HL-60 (cell line): ENCODE data around the gene G3BP2.
A peak's percentile ranks its signal among the peaks of the same experiment; 100 is the strongest.

Experiments used
- DNase-seq, 2 experiments: peaks; one replicate each; pipeline ENCODE4 v3.0.0-alpha.2; 2010 to 2020; ENCODE audit warnings: low read depth in 1 of 2, low spot score in 1 of 2
- H3K27ac ChIP-seq: fragments of 250-450 bp; sonication (Bioruptor Pico); replicated peaks from 2 replicates; pipeline ENCODE4 v1.5.1; 2020; ENCODE audit warnings: mild to moderate bottlenecking, moderate library complexity
- H3K27me3 ChIP-seq: fragments of 250-450 bp; sonication (Bioruptor Pico); 2 replicates; pipeline ENCODE4 v1.5.1; 2021; ENCODE audit warnings: mild to moderate bottlenecking, moderate library complexity; ENCODE audit not compliant: insufficient read depth, poor library complexity, severe bottlenecking
- H3K4me3 ChIP-seq: replicated peaks from 2 replicates; pipeline ENCODE4 v1.5.1; 2011; ENCODE audit warnings: mild to moderate bottlenecking, control low read depth, low read length; ENCODE audit not compliant: insufficient read depth
- GABPA ChIP-seq: IDR thresholded peaks from 2 replicates; pipeline ENCODE4 v1.6.1; 2012; ENCODE audit warnings: low read depth
- POLR2AphosphoS5 ChIP-seq: IDR thresholded peaks from 2 replicates; pipeline ENCODE4 v1.6.1; 2012; ENCODE audit warnings: low read depth
- SPI1 ChIP-seq: IDR thresholded peaks from 2 replicates; pipeline ENCODE4 v1.6.1; 2012; ENCODE audit warnings: low read depth, mild to moderate bottlenecking, borderline replicate concordance
- TF ChIP-seq, protein P1 (sequence below): IDR thresholded peaks from 2 replicates; pipeline ENCODE4 v1.6.1; 2012; ENCODE audit warnings: low read depth; ENCODE audit not compliant: insufficient replicate concordance
- TF ChIP-seq, protein P2 (sequence below): IDR thresholded peaks from one replicate; pipeline ENCODE4 v1.5.1; 2011; ENCODE audit warnings: low read length, control low read depth, inconsistent platforms; ENCODE audit not compliant: insufficient read depth

Gene G3BP2

DNA sequence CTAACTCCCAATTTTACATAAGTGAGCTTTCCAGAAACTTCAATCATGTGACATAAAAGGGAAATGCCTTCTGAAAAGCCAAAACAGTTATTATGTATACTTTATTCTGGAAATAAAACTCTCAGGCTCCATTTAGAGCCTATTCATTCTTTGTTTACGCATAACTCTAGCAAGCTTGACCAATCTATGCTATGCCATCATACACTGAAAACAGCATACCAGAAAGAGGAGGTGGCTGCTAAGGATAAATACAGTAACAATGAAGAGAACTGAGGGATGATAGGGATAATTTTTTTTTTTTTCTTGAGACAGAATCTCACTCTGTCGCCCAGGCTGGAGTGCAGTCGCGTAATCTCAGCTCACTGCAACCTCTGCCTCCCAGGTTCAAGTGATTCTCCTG, 67.3 kb downstream of the G3BP2 start:
- H3K27ac ChIP-seq = no peak overlapping the region
- TF ChIP-seq POLR2AphosphoS5 = no peak
- TF ChIP-seq, protein P1, sequence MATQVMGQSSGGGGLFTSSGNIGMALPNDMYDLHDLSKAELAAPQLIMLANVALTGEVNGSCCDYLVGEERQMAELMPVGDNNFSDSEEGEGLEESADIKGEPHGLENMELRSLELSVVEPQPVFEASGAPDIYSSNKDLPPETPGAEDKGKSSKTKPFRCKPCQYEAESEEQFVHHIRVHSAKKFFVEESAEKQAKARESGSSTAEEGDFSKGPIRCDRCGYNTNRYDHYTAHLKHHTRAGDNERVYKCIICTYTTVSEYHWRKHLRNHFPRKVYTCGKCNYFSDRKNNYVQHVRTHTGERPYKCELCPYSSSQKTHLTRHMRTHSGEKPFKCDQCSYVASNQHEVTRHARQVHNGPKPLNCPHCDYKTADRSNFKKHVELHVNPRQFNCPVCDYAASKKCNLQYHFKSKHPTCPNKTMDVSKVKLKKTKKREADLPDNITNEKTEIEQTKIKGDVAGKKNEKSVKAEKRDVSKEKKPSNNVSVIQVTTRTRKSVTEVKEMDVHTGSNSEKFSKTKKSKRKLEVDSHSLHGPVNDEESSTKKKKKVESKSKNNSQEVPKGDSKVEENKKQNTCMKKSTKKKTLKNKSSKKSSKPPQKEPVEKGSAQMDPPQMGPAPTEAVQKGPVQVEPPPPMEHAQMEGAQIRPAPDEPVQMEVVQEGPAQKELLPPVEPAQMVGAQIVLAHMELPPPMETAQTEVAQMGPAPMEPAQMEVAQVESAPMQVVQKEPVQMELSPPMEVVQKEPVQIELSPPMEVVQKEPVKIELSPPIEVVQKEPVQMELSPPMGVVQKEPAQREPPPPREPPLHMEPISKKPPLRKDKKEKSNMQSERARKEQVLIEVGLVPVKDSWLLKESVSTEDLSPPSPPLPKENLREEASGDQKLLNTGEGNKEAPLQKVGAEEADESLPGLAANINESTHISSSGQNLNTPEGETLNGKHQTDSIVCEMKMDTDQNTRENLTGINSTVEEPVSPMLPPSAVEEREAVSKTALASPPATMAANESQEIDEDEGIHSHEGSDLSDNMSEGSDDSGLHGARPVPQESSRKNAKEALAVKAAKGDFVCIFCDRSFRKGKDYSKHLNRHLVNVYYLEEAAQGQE = no peak
- no peak for TF ChIP-seq SPI1
- TF ChIP-seq, protein P2, sequence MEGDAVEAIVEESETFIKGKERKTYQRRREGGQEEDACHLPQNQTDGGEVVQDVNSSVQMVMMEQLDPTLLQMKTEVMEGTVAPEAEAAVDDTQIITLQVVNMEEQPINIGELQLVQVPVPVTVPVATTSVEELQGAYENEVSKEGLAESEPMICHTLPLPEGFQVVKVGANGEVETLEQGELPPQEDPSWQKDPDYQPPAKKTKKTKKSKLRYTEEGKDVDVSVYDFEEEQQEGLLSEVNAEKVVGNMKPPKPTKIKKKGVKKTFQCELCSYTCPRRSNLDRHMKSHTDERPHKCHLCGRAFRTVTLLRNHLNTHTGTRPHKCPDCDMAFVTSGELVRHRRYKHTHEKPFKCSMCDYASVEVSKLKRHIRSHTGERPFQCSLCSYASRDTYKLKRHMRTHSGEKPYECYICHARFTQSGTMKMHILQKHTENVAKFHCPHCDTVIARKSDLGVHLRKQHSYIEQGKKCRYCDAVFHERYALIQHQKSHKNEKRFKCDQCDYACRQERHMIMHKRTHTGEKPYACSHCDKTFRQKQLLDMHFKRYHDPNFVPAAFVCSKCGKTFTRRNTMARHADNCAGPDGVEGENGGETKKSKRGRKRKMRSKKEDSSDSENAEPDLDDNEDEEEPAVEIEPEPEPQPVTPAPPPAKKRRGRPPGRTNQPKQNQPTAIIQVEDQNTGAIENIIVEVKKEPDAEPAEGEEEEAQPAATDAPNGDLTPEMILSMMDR = no peak
- no peak for TF ChIP-seq GABPA
- DNase-seq = no peak
- H3K27me3 ChIP-seq = no peaks in the 10 kb centered on the region
- no peak overlapping the region for H3K4me3 ChIP-seq

DNA sequence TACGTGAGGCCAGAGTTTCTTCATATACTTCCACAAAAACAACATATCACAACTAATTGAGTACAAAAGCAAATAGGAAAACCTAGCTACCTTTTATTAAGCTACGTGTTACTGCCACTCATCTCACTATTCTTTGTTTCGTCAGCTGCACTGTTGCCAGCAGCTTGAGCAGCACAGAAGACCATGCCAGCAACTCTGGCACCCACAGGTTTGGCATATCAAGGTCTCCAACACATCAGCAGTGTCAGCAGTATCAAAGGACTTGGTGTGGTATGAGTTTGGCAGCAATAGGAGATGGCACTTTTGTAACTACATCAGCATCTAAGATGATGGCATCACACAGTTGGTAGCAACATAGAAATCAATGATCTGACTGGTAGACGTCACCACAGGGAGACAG, 73.6 kb downstream of the G3BP2 start:
- H3K27ac ChIP-seq = no peak overlapping the region
- no peak overlapping the region for H3K4me3 ChIP-seq
- no peak for DNase-seq
- TF ChIP-seq, protein P2 = no peak
- TF ChIP-seq GABPA = no peak
- no peak for TF ChIP-seq SPI1
- TF ChIP-seq POLR2AphosphoS5 = no peak
- TF ChIP-seq, protein P1 = no peak
- H3K27me3 ChIP-seq = no peaks in the 10 kb centered on the region

DNA sequence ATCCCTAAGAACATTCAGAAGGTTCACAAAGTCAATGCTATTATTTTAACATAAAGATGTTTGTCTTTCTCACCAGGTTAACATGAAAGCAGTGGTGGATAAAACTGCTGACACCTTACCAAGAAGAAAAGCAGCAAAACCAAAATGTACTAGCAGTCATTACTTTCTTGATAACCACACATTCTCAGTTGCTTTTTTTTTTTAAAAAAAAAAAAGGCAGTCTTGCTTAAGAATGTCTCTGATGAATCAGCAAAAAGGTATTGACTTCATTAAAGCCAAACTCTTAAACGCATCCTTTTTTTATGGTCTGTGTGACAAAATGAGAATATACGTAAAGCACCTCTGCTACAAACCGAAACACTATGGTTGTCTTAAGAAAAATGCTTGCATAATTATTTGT, 74.8 kb downstream of the G3BP2 start:
- DNase-seq = peak in 1 of 2 experiments; percentile 0
- no peaks in the 10 kb centered on the region for H3K27me3 ChIP-seq
- TF ChIP-seq SPI1 (no peak), POLR2AphosphoS5 (no peak), GABPA (no peak)
- TF ChIP-seq, protein P1 = no peak
- TF ChIP-seq, protein P2 = no peak
- H3K4me3 ChIP-seq = no peak overlapping the region
- H3K27ac ChIP-seq = no peak overlapping the region
